GM12878 (cell line): ENCODE measurements around the gene SEC24C. TPM values are rescaled to one million over a fixed set of nuclear protein-coding genes. Genes with fewer than 3 reads are reported as not detected.

Experiments
- BHLHE40 ChIP-seq, 2 experiments: fragments of 450-650 bp in 1 of 2; IDR thresholded peaks; 2 replicates each; pipeline ENCODE4 v1.6.1; 2011 to 2017; ENCODE audit warnings: low read depth in 2 of 2, borderline replicate concordance in 1 of 2, improper control_type of control experiment in 1 of 2, low read length in 1 of 2, mild to moderate bottlenecking in 1 of 2
- BMI1 ChIP-seq: fragments of 450-650 bp; IDR thresholded peaks from 2 replicates; pipeline ENCODE4 v1.6.1; 2016; ENCODE audit warnings: mild to moderate bottlenecking, moderate library complexity, borderline replicate concordance
- CHD1 ChIP-seq: IDR thresholded peaks from 2 replicates; pipeline ENCODE4 v1.6.1; 2012; ENCODE audit warnings: low read depth, low read length, improper control_type of control experiment
- CHD2 ChIP-seq: IDR thresholded peaks from 2 replicates; pipeline ENCODE4 v1.6.1; 2011; ENCODE audit warnings: low read depth, low read length, improper control_type of control experiment, borderline replicate concordance
- DPF2 ChIP-seq: fragments of 450-650 bp; IDR thresholded peaks from 2 replicates; pipeline ENCODE4 v1.6.1; 2017; ENCODE audit warnings: mild to moderate bottlenecking
- EGR1 ChIP-seq, 2 experiments: IDR thresholded peaks; 1 replicate in 1 of 2; 2 replicates in 1 of 2; pipeline ENCODE4 v1.6.1; 2011 to 2012; ENCODE audit warnings: low read depth in 2 of 2, low read length in 2 of 2, borderline replicate concordance in 1 of 2, mild to moderate bottlenecking in 1 of 2, moderate library complexity in 1 of 2
- EP300 ChIP-seq, 2 experiments: fragments of 150-350 bp in 1 of 2; IDR thresholded peaks; 2 replicates each; pipeline ENCODE4 v1.6.1; 2011 to 2012; ENCODE audit warnings: low read depth in 2 of 2, low read length in 2 of 2, borderline replicate concordance in 1 of 2, improper control_type of control experiment in 1 of 2, inconsistent platforms in 1 of 2; ENCODE audit not compliant: control insufficient read depth in 1 of 2
- ETV6 ChIP-seq, 2 experiments: fragments of 450-650 bp in 1 of 2; IDR thresholded peaks in 1 of 2; conservative IDR thresholded peaks in 1 of 2; 2 replicates each; pipeline ENCODE4 v1.6.1; 2014; ENCODE audit warnings: antibody characterized with exemption in 1 of 2, borderline replicate concordance in 1 of 2, low read depth in 1 of 2, mild to moderate bottlenecking in 1 of 2, moderate library complexity in 1 of 2
- FOS ChIP-seq: IDR thresholded peaks from 3 replicates; pipeline ENCODE4 v1.6.1; 2011; ENCODE audit warnings: borderline replicate concordance; ENCODE audit not compliant: insufficient read length; ENCODE audit errors: extremely low read depth
- HDAC2 ChIP-seq: fragments of 200-600 bp; sonication (generic); IDR thresholded peaks from 2 replicates; pipeline ENCODE4 v1.6.1; 2017
- JUNB ChIP-seq: IDR thresholded peaks from 2 replicates; pipeline ENCODE4 v1.6.1; 2016; ENCODE audit warnings: antibody characterized with exemption, mild to moderate bottlenecking
- MTA2 ChIP-seq: fragments of 450-650 bp; IDR thresholded peaks from 2 replicates; pipeline ENCODE4 v1.6.1; 2016; ENCODE audit warnings: low read depth, mild to moderate bottlenecking, moderate library complexity
- NFXL1 ChIP-seq: fragments of 450-650 bp; IDR thresholded peaks from 2 replicates; pipeline ENCODE4 v1.6.1; 2017; ENCODE audit warnings: antibody characterized with exemption, mild to moderate bottlenecking, borderline replicate concordance
- RFX5 ChIP-seq: IDR thresholded peaks from 2 replicates; pipeline ENCODE4 v1.6.1; 2011; ENCODE audit warnings: low read depth, low read length, improper control_type of control experiment
- SREBF2 ChIP-seq: IDR thresholded peaks from 2 replicates; pipeline ENCODE4 v1.6.1; 2012; ENCODE audit warnings: mild to moderate bottlenecking, low read length
- WRNIP1 ChIP-seq: IDR thresholded peaks from 2 replicates; pipeline ENCODE4 v1.6.1; 2011; ENCODE audit warnings: low read depth, low read length, improper control_type of control experiment, borderline replicate concordance
- polyA plus RNA-seq, 11 experiments: library from polyadenylated mRNA; depleted of rRNA in 4 of 11; unstranded in 6 of 11; stranded (reverse) in 5 of 11; fragments of >200 nt; fragmentation: Nextera tagmentation in 4 of 11; fragmentation: Illumina TruSeq in 1 of 11; extraction: Ambion mirVana in 4 of 11; extraction: Trizol in 1 of 11; gene quantifications; 1 replicate in 1 of 11; 2 replicates in 10 of 11; pipeline versions ENCODE4 v1.2.1 to v1.2.3, GENCODE V29; 2011 to 2016; ENCODE audit warnings: inconsistent platforms in 2 of 11, missing spikeins in 2 of 11, low read depth in 1 of 11
- total RNA-seq, 4 experiments: library from RNA; depleted of rRNA in 3 of 4; stranded (reverse); fragments of >200 nt in 3 of 4; fragmentation: Illumina TruSeq in 1 of 4; extraction: Trizol in 1 of 4; gene quantifications; 2 replicates each; pipeline versions ENCODE4 v1.2.1 to v1.2.3, GENCODE V29; 2013 to 2021
- TF ChIP-seq, protein P1 (sequence below): fragments of 450-650 bp; IDR thresholded peaks from 2 replicates; pipeline ENCODE4 v1.6.1; 2017; ENCODE audit warnings: mild to moderate bottlenecking, moderate library complexity
- TF ChIP-seq, protein P2 (sequence below): fragments of 450-650 bp; IDR thresholded peaks from 2 replicates; pipeline ENCODE4 v1.6.1; 2016; ENCODE audit warnings: mild to moderate bottlenecking, moderate library complexity, borderline replicate concordance
- TF ChIP-seq, protein P3 (sequence below): fragments of 450-650 bp; IDR thresholded peaks from 2 replicates; pipeline ENCODE4 v1.6.1; 2017; ENCODE audit warnings: mild to moderate bottlenecking, low read depth, inconsistent platforms; ENCODE audit not compliant: poor library complexity, severe bottlenecking

SEC24C gene
- total and polyA plus RNA-seq, 10 of the 15 experiments (the other 5 are each of a cell fraction or from before 2014, with no cell fraction given), result 12.7 to 117 (median 73.8) TPM

DNA sequence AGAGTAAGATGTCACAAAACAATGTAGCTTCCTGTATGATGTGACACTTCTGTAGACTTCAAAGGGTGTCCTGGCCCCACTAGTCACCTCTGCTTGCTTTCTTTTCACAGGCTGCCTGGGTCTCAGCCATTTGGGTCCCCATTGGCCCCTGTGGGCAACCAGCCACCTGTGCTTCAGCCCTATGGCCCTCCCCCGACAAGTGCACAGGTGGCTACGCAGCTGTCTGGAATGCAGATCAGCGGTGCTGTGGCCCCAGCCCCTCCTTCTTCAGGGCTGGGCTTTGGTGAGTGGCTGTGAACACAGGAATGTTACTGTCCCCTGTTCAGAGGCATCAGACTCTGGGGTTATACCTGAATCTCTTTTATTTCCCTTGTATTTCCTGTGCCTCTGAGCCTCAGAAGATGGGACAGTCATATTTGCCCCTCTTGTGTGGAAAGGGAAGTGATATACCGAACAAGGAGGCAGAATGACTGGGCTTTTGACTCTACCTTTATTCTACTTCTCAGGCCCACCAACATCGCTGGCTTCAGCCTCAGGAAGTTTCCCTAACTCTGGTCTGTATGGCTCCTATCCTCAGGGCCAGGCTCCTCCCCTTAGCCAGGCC, 15.4 kb downstream of the SEC24C start (continued):
- TF ChIP-seq, protein P1, sequence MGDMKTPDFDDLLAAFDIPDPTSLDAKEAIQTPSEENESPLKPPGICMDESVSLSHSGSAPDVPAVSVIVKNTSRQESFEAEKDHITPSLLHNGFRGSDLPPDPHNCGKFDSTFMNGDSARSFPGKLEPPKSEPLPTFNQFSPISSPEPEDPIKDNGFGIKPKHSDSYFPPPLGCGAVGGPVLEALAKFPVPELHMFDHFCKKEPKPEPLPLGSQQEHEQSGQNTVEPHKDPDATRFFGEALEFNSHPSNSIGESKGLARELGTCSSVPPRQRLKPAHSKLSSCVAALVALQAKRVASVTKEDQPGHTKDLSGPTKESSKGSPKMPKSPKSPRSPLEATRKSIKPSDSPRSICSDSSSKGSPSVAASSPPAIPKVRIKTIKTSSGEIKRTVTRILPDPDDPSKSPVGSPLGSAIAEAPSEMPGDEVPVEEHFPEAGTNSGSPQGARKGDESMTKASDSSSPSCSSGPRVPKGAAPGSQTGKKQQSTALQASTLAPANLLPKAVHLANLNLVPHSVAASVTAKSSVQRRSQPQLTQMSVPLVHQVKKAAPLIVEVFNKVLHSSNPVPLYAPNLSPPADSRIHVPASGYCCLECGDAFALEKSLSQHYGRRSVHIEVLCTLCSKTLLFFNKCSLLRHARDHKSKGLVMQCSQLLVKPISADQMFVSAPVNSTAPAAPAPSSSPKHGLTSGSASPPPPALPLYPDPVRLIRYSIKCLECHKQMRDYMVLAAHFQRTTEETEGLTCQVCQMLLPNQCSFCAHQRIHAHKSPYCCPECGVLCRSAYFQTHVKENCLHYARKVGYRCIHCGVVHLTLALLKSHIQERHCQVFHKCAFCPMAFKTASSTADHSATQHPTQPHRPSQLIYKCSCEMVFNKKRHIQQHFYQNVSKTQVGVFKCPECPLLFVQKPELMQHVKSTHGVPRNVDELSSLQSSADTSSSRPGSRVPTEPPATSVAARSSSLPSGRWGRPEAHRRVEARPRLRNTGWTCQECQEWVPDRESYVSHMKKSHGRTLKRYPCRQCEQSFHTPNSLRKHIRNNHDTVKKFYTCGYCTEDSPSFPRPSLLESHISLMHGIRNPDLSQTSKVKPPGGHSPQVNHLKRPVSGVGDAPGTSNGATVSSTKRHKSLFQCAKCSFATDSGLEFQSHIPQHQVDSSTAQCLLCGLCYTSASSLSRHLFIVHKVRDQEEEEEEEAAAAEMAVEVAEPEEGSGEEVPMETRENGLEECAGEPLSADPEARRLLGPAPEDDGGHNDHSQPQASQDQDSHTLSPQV, result no peak
- TF ChIP-seq BHLHE40 (IDR thresholded peaks at IDR 0.05; ENCODE audit: borderline replicate concordance in 1 of 2, low read depth in 2 of 2, low read length in 1 of 2), result peak in 1 of 2 experiments; percentile 10; a peak in 1 of 4 replicates
- no peak for TF ChIP-seq RFX5
- TF ChIP-seq CHD1, result no peak
- TF ChIP-seq, protein P2, sequence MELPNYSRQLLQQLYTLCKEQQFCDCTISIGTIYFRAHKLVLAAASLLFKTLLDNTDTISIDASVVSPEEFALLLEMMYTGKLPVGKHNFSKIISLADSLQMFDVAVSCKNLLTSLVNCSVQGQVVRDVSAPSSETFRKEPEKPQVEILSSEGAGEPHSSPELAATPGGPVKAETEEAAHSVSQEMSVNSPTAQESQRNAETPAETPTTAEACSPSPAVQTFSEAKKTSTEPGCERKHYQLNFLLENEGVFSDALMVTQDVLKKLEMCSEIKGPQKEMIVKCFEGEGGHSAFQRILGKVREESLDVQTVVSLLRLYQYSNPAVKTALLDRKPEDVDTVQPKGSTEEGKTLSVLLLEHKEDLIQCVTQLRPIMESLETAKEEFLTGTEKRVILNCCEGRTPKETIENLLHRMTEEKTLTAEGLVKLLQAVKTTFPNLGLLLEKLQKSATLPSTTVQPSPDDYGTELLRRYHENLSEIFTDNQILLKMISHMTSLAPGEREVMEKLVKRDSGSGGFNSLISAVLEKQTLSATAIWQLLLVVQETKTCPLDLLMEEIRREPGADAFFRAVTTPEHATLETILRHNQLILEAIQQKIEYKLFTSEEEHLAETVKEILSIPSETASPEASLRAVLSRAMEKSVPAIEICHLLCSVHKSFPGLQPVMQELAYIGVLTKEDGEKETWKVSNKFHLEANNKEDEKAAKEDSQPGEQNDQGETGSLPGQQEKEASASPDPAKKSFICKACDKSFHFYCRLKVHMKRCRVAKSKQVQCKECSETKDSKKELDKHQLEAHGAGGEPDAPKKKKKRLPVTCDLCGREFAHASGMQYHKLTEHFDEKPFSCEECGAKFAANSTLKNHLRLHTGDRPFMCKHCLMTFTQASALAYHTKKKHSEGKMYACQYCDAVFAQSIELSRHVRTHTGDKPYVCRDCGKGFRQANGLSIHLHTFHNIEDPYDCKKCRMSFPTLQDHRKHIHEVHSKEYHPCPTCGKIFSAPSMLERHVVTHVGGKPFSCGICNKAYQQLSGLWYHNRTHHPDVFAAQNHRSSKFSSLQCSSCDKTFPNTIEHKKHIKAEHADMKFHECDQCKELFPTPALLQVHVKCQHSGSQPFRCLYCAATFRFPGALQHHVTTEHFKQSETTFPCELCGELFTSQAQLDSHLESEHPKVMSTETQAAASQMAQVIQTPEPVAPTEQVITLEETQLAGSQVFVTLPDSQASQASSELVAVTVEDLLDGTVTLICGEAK, result no peak
- TF ChIP-seq CHD2, result peak; percentile 45; the same call in 1 of the 2 replicates
- TF ChIP-seq SREBF2, result no peak
- TF ChIP-seq BMI1, result no peak
- no peak for TF ChIP-seq HDAC2
- peak; percentile 55; the same call in 1 of the 2 replicates for TF ChIP-seq JUNB
- no peak for TF ChIP-seq MTA2
- no peak for TF ChIP-seq FOS
- no peak for TF ChIP-seq EGR1 (IDR thresholded peaks at IDR 0.05; ENCODE audit: borderline replicate concordance in 1 of 2, low read depth in 2 of 2, low read length in 2 of 2)
- TF ChIP-seq, protein P3, sequence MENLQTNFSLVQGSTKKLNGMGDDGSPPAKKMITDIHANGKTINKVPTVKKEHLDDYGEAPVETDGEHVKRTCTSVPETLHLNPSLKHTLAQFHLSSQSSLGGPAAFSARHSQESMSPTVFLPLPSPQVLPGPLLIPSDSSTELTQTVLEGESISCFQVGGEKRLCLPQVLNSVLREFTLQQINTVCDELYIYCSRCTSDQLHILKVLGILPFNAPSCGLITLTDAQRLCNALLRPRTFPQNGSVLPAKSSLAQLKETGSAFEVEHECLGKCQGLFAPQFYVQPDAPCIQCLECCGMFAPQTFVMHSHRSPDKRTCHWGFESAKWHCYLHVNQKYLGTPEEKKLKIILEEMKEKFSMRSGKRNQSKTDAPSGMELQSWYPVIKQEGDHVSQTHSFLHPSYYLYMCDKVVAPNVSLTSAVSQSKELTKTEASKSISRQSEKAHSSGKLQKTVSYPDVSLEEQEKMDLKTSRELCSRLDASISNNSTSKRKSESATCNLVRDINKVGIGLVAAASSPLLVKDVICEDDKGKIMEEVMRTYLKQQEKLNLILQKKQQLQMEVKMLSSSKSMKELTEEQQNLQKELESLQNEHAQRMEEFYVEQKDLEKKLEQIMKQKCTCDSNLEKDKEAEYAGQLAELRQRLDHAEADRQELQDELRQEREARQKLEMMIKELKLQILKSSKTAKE, result no peak
- TF ChIP-seq ETV6 (conservative IDR thresholded peaks at IDR 0.05 in 1 of 2, IDR thresholded peaks at IDR 0.05 in 1 of 2; ENCODE audit: borderline replicate concordance in 1 of 2, low read depth in 1 of 2), result peak in 1 of 2 experiments; percentile 73; a peak in 1 of 4 replicates
- TF ChIP-seq EP300 (IDR thresholded peaks at IDR 0.05; ENCODE audit: borderline replicate concordance in 1 of 2, control insufficient read depth in 1 of 2, low read depth in 2 of 2, low read length in 2 of 2), result no peak
- no peak for TF ChIP-seq NFXL1
- TF ChIP-seq WRNIP1, result no peak
- no peak for TF ChIP-seq DPF2
